Panc1 (cell line): ENCODE measurements around the gene SLC15A1. TPM values are rescaled to one million over a fixed set of nuclear protein-coding genes. Genes with fewer than 3 reads are reported as not detected.

Experiments used
- ATAC-seq: fragments of 200-7000 bp; cut with Tn5 transposase; 2 replicates; pipeline ENCODE4 v1.9.1; 2020; ENCODE audit warnings: mild to moderate bottlenecking, moderate library complexity
- BruUV-seq: library from RNA; stranded (reverse); fragments of 400-500 nt; replicated peaks from 2 replicates; lab custom pipeline; 2021; lab: Mats Ljungman, UMichigan
- CTCF ChIA-PET: fragments of 300-600 bp; sonication (Branson Sonifier 250); formaldehyde crosslinking; loops from one replicate; lab custom pipeline; 2022; ENCODE audit warnings: antibody characterized with exemption; lab: Charles Lee
- POLR2A ChIA-PET: fragments of 300-600 bp; sonication (Branson Sonifier 250); formaldehyde crosslinking; loops from one replicate; lab custom pipeline; 2022; ENCODE audit warnings: antibody characterized with exemption; lab: Charles Lee
- DNase-seq: peaks from one replicate; pipeline ENCODE4 v3.0.0-alpha.2; 2010; ENCODE audit warnings: low read depth, low spot score
- H3K27ac ChIP-seq: 2 replicates; pipeline ENCODE4 v1.5.1; 2011; ENCODE audit warnings: mild to moderate bottlenecking, low read length, inconsistent platforms
- H3K27me3 ChIP-seq: fragments of 200-500 bp; sonication (Bioruptor generic); 2 replicates; pipeline ENCODE4 v1.6.0; 2014; ENCODE audit warnings: low read length, inconsistent platforms; ENCODE audit not compliant: control insufficient read depth, insufficient read depth
- H3K36me3 ChIP-seq: fragments of 200-500 bp; sonication (Bioruptor generic); 2 replicates; pipeline ENCODE4 v1.5.1; 2014; ENCODE audit warnings: inconsistent platforms, mild to moderate bottlenecking, low read length, moderate library complexity; ENCODE audit not compliant: control insufficient read depth, insufficient read depth
- H3K4me1 ChIP-seq: 2 replicates; pipeline ENCODE4 v1.5.1; 2011; ENCODE audit warnings: inconsistent platforms, mild to moderate bottlenecking, low read length, moderate library complexity; ENCODE audit not compliant: control insufficient read depth, insufficient read depth
- H3K4me3 ChIP-seq, 2 experiments: 2 replicates each; pipeline ENCODE4 v1.5.1; 2011 to 2012; ENCODE audit warnings: low read depth in 2 of 2, low read length in 2 of 2, mild to moderate bottlenecking in 2 of 2, inconsistent platforms in 1 of 2, moderate library complexity in 1 of 2
- H3K9me3 ChIP-seq: fragments of 200-500 bp; sonication (Bioruptor generic); 2 replicates; pipeline ENCODE4 v1.5.1; 2014; ENCODE audit warnings: low read depth, mild to moderate bottlenecking, inconsistent platforms, low read length, moderate library complexity; ENCODE audit not compliant: control insufficient read depth, insufficient read depth
- POLR2AphosphoS5 ChIP-seq: IDR thresholded peaks from 2 replicates; pipeline ENCODE4 v1.6.1; 2012; ENCODE audit warnings: mild to moderate bottlenecking, low read depth, low read length, moderate library complexity
- SIN3A ChIP-seq: IDR thresholded peaks from 2 replicates; pipeline ENCODE4 v1.6.1; 2012; ENCODE audit warnings: low read depth, mild to moderate bottlenecking, low read length, moderate library complexity, borderline replicate concordance; ENCODE audit not compliant: insufficient read depth
- TCF7L2 ChIP-seq: IDR thresholded peaks from 2 replicates; pipeline ENCODE4 v1.6.1; 2011; ENCODE audit warnings: mild to moderate bottlenecking, low read depth, low read length, inconsistent platforms
- in situ Hi-C: cut with HindIII; loops from 2 replicates; pipeline ENCODE4 v1.10.0; 2016; ENCODE audit warnings: low sequenced_read_pairs, low pct_unique_long_range_greater_than_20kb
- intact Hi-C: fragments of 100-400 bp; cut with micrococcal nuclease; formaldehyde crosslinking; loops from one replicate; pipeline ENCODE4 v1.10.0; 2022; ENCODE audit not compliant: unreplicated experiment
- total RNA-seq: library from RNA; stranded (reverse); gene quantifications from one replicate; pipeline ENCODE4 v1.2.1, GENCODE V29; 2021; ENCODE audit not compliant: unreplicated experiment
- TF ChIP-seq, protein P1 (sequence below): fragments of 450-650 bp; IDR thresholded peaks from 2 replicates; pipeline ENCODE4 v1.5.1; 2017; ENCODE audit warnings: mild to moderate bottlenecking
- TF ChIP-seq, protein P2 (sequence below), 2 experiments: IDR thresholded peaks; 2 replicates each; pipeline ENCODE4 v1.6.1; 2011 to 2012; ENCODE audit warnings: low read depth in 2 of 2, control low read depth in 1 of 2, low read length in 1 of 2, mild to moderate bottlenecking in 1 of 2, moderate library complexity in 1 of 2; ENCODE audit not compliant: insufficient read depth in 1 of 2

SLC15A1 gene
- total RNA-seq, 1 experiment from 2014 or later: 0.18 TPM

DNA sequence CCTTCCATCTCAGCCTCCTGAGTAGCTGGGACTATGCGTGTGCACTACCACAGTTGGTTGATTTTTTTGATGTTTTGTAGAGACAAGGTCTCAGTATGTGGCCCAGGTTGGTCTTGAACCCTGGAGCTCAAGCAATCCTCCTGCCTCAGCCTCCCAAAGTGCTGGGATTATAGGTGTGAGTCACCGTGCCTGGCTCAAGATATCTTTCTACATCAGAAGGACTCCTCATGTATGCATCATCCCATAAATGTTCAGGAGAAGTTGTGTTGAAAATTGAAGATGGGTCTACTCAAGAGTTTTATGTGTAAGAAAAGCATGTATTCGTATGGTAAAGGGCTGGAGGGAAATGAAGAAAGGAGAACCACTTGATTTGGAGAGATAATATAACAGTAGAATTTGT is 103.8 kb downstream of the SLC15A1 start:
- CTCF ChIA-PET: no interaction called here
- 0 out of 2 replicates have a peak, but pooled peaks cover 2% of the 10 kb centered on the region for H3K27me3 ChIP-seq
- ATAC-seq (no peak), DNase-seq (no peak)
- POLR2A ChIA-PET: no interaction called here
- no TSS peak for BruUV-seq
- H3K9me3 ChIP-seq: no peaks in the 10 kb centered on the region
- no peak overlapping the region for H3K27ac ChIP-seq
- H3K36me3 ChIP-seq: no peaks in the 10 kb centered on the region
- H3K4me1 ChIP-seq: no peaks in the 10 kb centered on the region; the same call in 1 of the 2 replicates
- no peak overlapping the region for H3K4me3 ChIP-seq
- intact Hi-C loops (no loop called here), in situ Hi-C loops (no loop called here)
- TF ChIP-seq, protein P1, sequence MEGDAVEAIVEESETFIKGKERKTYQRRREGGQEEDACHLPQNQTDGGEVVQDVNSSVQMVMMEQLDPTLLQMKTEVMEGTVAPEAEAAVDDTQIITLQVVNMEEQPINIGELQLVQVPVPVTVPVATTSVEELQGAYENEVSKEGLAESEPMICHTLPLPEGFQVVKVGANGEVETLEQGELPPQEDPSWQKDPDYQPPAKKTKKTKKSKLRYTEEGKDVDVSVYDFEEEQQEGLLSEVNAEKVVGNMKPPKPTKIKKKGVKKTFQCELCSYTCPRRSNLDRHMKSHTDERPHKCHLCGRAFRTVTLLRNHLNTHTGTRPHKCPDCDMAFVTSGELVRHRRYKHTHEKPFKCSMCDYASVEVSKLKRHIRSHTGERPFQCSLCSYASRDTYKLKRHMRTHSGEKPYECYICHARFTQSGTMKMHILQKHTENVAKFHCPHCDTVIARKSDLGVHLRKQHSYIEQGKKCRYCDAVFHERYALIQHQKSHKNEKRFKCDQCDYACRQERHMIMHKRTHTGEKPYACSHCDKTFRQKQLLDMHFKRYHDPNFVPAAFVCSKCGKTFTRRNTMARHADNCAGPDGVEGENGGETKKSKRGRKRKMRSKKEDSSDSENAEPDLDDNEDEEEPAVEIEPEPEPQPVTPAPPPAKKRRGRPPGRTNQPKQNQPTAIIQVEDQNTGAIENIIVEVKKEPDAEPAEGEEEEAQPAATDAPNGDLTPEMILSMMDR: no peak
- TF ChIP-seq SIN3A (no peak), POLR2AphosphoS5 (no peak), TCF7L2 (no peak)
- TF ChIP-seq, protein P2, sequence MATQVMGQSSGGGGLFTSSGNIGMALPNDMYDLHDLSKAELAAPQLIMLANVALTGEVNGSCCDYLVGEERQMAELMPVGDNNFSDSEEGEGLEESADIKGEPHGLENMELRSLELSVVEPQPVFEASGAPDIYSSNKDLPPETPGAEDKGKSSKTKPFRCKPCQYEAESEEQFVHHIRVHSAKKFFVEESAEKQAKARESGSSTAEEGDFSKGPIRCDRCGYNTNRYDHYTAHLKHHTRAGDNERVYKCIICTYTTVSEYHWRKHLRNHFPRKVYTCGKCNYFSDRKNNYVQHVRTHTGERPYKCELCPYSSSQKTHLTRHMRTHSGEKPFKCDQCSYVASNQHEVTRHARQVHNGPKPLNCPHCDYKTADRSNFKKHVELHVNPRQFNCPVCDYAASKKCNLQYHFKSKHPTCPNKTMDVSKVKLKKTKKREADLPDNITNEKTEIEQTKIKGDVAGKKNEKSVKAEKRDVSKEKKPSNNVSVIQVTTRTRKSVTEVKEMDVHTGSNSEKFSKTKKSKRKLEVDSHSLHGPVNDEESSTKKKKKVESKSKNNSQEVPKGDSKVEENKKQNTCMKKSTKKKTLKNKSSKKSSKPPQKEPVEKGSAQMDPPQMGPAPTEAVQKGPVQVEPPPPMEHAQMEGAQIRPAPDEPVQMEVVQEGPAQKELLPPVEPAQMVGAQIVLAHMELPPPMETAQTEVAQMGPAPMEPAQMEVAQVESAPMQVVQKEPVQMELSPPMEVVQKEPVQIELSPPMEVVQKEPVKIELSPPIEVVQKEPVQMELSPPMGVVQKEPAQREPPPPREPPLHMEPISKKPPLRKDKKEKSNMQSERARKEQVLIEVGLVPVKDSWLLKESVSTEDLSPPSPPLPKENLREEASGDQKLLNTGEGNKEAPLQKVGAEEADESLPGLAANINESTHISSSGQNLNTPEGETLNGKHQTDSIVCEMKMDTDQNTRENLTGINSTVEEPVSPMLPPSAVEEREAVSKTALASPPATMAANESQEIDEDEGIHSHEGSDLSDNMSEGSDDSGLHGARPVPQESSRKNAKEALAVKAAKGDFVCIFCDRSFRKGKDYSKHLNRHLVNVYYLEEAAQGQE (IDR thresholded peaks at IDR 0.05; ENCODE audit: insufficient read depth in 1 of 2, low read depth in 2 of 2, low read length in 1 of 2): no peak

DNA sequence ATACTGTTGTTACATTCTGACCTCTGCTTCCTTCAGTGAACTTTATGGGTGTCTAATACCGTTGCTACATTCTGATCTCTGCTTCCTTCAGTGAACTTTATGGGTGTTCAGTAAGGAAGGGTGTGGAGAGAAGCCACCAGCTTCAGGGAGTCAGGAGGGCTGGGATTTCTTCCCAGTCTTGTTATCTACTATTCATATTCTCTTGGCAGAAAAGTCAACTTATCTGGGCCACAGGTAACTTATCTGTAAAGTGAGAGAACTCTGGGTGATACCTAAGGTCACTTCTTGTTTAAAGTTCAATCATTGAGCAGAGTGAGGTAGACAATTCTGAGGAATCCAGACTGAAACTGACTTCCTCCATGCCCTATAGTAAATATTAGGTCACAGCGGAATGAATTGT is 104.3 kb downstream of the SLC15A1 start:
- DNase-seq (no peak), ATAC-seq (no peak)
- H3K4me3 ChIP-seq: no peak overlapping the region
- no TSS peak for BruUV-seq
- no peaks in the 10 kb centered on the region for H3K9me3 ChIP-seq
- ChIA-PET POLR2A (no interaction called here), CTCF (no interaction called here)
- TF ChIP-seq, protein P2 (IDR thresholded peaks at IDR 0.05; ENCODE audit: insufficient read depth in 1 of 2, low read depth in 2 of 2, low read length in 1 of 2): no peak
- peak; percentile 67 for TF ChIP-seq TCF7L2
- no peaks in the 10 kb centered on the region for H3K36me3 ChIP-seq
- no peak overlapping the region for H3K27ac ChIP-seq
- H3K27me3 ChIP-seq: 0 out of 2 replicates have a peak, but pooled peaks cover 2% of the 10 kb centered on the region
- in situ Hi-C loops: no loop called here
- H3K4me1 ChIP-seq: no peaks in the 10 kb centered on the region; the same call in 1 of the 2 replicates
- intact Hi-C loops: no loop called here
